IMR-90 (cell line): Measurements from ENCODE around the gene P2RY2.

ENCODE experiments used
- CEBPB ChIP-seq: IDR thresholded peaks from 2 replicates; pipeline ENCODE4 v1.6.1; 2012; ENCODE audit warnings: low read depth, low read length, improper control_type of control experiment
- CTCF ChIP-seq: conservative IDR thresholded peaks from 2 replicates; pipeline ENCODE4 v1.5.1; 2012; ENCODE audit warnings: mild to moderate bottlenecking, low read depth, low read length, improper control_type of control experiment
- FOS ChIP-seq: fragments of 150-350 bp; IDR thresholded peaks from 2 replicates; pipeline ENCODE4 v1.6.1; 2016; ENCODE audit warnings: low read depth, low read length
- MAZ ChIP-seq: IDR thresholded peaks from 2 replicates; pipeline ENCODE4 v1.6.1; 2012; ENCODE audit warnings: low read depth, mild to moderate bottlenecking, low read length, improper control_type of control experiment, moderate library complexity, borderline replicate concordance
- NFE2L2 ChIP-seq: fragments of 150-350 bp; IDR thresholded peaks from 2 replicates; pipeline ENCODE4 v1.6.1; 2016; ENCODE audit warnings: low read depth, mild to moderate bottlenecking, low read length
- POLR2A ChIP-seq: IDR thresholded peaks from 2 replicates; pipeline ENCODE4 v1.6.1; 2012; ENCODE audit warnings: mild to moderate bottlenecking, low read depth, low read length
- RAD21 ChIP-seq: IDR thresholded peaks from 2 replicates; pipeline ENCODE4 v1.6.1; 2012; ENCODE audit warnings: low read length, improper control_type of control experiment
- RCOR1 ChIP-seq: IDR thresholded peaks from 2 replicates; pipeline ENCODE4 v1.6.1; 2012; ENCODE audit warnings: mild to moderate bottlenecking, low read length, improper control_type of control experiment; ENCODE audit not compliant: insufficient replicate concordance
- RFX5 ChIP-seq: IDR thresholded peaks from 2 replicates; pipeline ENCODE4 v1.8.0; 2012; ENCODE audit warnings: low read depth, mild to moderate bottlenecking, low read length, moderate library complexity
- SMC3 ChIP-seq: fragments of 150-350 bp; IDR thresholded peaks from 2 replicates; pipeline ENCODE4 v1.6.1; 2016; ENCODE audit warnings: low read depth, mild to moderate bottlenecking, antibody characterized with exemption, low read length, moderate library complexity
- TF ChIP-seq, protein P1 (sequence below): fragments of 150-350 bp; IDR thresholded peaks from 2 replicates; pipeline ENCODE4 v1.6.1; 2017; ENCODE audit warnings: mild to moderate bottlenecking, antibody characterized with exemption, low read length, low read depth

DNA sequence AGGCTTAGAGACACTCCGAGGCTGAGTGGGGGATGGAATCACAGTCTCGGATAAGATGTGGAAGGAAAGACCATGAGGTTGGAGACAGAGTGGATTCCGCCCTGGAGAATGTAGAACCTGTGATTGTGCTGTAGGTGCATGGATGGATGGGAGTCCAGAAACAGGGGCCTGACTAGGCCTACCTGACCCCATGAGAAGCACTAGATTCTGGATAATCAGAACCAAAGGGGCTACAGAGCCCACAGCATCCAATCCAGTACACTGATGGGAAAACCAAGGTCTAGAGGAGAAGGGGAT lies 43.6 kb upstream of the P2RY2 start:
- TF ChIP-seq RCOR1 (no peak), CTCF (no peak), SMC3 (no peak), FOS (no peak), RAD21 (no peak), CEBPB (no peak), RFX5 (no peak), POLR2A (no peak), NFE2L2 (no peak), MAZ (no peak)
- TF ChIP-seq, protein P1, sequence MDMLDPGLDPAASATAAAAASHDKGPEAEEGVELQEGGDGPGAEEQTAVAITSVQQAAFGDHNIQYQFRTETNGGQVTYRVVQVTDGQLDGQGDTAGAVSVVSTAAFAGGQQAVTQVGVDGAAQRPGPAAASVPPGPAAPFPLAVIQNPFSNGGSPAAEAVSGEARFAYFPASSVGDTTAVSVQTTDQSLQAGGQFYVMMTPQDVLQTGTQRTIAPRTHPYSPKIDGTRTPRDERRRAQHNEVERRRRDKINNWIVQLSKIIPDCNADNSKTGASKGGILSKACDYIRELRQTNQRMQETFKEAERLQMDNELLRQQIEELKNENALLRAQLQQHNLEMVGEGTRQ: no peak
